Activated CD8-positive, alpha-beta memory T cell treated with anti-CD3 and anti-CD28 coated beads for 1 hour (primary cell): ENCODE data around the gene SLC38A3.
"Not testable (repeated sequence)": the region's sequence is repeated elsewhere in the genome, so short reads cannot be mapped to it uniquely, and the experiment has no call there.

ENCODE experiments used
- DNase-seq, 2 donors: peaks; one replicate each; pipeline ENCODE4 v3.0.0-alpha.2; 2020; ENCODE audit warnings: low read depth in 1 of 2; ENCODE audit errors: extremely low read depth in 1 of 2

SLC38A3 gene

GRCh38 chr3:50208677-50209344 lies 3.7 kb downstream of the SLC38A3 start:
- DNase-seq: no peak

DNA sequence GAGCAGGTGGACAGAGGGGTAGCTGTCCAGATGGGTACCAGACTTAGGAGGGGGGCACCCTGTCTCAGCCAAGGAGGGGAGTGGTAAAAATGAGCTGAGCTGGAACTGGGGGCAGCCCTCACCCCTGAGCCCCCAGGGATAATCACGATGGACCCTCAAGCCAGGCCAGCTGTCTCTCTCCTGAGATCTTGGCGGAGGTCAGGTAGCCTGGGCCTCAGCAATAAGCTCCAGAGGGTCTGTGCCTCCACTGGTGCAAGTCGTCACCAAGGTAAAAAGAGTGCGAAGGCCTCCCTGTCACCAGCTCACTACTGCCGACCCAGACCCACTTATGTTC lies 5.1 kb downstream of the SLC38A3 start:
- DNase-seq: no peak

- DNase-seq: no peak
Measured at GRCh38 chr3:50210510-50211367, 5.7 kb downstream of the SLC38A3 start.

DNA sequence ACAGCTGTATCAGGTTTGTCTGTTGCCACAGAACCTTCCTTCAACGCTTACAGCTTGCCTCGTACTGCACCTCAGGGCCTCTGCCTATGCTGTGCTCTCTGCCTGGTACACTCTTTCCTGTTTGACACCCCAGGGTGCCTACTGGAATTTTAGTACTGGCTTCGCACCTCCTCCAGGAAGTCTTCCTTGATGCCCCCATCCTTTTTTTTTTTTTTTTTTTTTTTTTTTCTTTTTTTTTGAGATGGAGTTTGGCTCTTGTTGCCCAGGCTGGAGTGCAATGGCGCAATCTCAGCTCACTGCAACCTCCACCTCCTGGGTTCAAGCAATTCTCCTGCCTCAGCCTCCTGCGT lies 6.3 kb downstream of the SLC38A3 start:
- DNase-seq: not testable (repeated sequence)

DNA sequence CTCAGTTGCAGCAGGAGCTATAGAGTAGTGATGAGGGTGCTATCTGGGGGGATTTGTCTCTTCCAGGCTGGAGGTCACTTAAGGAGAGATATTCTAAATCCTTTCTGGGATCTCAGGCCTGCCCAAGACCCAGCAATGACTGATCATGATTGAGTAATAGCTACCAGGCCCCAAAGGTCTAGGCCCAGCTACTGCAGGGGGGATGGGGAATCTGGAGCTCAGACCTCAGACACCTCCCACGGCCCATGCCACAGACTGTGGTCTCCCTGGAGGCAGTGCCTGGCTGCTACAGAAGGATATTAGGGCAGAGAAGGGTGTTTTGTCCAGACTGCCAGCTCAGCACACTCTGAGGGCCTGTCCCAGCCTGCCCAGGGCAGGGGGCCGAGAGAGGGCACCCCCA lies 6.9 kb downstream of the SLC38A3 start:
- no peak for DNase-seq

DNA sequence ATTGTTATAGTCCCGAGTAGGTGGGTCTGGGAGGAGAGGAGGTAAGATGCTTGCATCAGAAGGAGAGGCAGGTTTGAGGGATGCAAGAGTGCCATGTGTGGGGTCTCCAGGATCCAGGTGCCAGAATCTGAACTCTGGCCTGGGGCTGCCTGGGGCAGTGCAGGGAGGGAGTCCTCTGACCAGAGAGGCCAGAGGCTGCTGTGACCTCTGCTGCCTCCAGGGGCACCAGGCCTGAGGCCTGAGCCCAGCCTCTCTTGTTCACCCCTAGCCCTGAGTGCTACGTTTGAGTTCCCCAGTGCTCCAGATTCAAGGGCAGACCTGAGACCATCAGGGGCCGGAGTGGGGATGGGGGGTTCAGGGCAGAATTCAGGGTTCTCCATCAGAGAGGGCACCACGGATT lies 7.4 kb downstream of the SLC38A3 start:
- DNase-seq: no peak

DNA sequence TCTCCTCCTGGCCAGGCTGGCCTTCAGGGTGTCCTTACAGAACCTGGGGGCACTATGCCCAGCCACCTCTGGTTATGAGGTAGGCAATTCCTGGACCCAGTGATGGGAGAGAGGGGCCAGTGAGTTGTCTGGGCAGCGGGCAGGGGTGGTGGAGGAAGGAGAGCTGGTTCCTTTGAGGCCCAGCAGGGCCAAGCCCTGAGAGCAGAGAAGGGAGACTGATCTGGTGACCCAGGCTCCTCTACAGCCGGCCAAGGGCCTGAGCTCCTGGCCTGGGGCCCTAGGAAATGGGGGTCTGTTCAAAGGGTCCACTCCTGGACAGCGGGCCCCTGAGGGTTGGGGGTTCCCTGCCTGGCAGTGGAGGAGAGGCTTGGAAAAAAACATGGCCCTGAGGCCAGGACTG lies 7.9 kb downstream of the SLC38A3 start:
- no peak for DNase-seq

DNA sequence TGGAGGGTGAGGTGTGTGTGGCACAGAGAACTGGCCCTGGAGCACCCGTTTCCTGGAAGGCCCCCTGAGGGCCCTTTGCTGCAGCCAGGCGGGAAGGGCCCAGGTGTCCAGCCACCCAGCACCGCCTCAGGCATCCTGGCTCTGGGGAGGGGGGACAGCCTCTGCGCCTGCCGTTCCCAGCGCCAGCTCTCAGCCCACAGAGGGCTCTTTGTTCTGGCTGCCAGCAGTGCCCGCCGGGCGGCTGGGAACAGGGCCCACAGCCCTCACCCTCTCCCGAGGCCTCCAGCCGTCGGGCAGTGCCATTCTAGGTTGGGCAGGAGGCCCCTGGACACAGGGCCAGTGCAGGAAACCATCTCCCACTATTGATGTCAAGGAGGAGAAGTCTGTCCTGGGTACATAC lies 8.3 kb downstream of the SLC38A3 start:
- no peak for DNase-seq

DNA sequence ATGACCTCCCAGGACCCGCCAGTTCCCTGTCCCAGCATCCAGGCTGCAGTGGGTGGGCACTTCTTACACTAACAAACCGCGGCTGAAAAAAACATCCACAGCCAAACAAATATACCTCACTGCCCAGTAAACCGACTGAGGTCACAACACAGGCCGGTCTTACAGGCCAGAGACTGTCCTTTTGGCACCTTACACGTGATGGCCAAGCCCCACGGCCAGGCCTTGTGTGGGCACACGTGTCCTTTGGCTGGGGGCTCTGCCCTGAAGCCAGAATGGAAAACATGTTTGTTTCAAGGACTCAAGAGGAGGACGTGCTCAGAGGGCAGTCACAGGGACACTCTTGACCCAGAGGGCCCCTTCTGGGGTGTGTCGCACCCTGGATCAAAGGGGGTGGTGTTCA lies 9.8 kb downstream of the SLC38A3 start:
- no peak for DNase-seq

GRCh38 chr3:50215529-50215928 lies 10.5 kb downstream of the SLC38A3 start:
- DNase-seq: no peak

DNA sequence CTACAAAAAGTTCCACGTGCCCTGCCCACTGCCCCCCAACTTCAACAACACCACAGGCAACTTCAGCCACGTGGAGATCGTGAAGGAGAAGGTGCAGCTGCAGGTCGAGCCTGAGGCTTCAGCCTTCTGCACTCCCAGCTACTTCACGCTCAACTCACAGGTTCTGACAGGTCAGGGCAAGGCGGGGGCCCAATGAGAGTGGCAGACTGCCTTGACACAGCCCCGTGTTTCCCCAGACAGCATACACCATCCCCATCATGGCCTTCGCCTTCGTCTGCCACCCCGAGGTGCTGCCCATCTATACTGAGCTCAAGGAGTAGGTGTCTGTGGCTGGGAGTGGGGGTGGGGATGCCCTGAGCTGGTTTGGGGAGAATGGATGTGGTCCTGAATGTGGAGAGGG lies 12.6 kb downstream of the SLC38A3 start:
- DNase-seq: no peak

DNA sequence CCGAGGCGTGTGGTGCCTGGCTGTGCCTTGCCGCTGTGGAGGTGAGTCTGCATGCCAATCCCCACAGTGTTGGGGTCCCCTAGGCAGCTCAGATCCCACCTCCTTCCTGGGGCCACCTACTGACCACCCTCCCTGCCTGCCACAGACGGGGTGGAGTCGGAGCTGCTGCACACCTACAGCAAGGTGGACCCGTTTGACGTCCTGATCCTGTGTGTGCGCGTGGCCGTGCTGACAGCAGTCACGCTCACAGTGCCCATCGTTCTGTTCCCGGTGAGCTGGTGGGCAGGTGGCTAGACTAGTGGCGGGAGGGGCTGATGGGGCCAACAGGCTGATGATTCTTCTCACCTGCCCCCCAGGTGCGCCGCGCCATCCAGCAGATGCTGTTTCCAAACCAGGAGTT lies 13.4 kb downstream of the SLC38A3 start:
- no peak for DNase-seq

- no peak for DNase-seq
Measured at GRCh38 chr3:50219285-50219684, 14.2 kb downstream of the SLC38A3 start.

DNA sequence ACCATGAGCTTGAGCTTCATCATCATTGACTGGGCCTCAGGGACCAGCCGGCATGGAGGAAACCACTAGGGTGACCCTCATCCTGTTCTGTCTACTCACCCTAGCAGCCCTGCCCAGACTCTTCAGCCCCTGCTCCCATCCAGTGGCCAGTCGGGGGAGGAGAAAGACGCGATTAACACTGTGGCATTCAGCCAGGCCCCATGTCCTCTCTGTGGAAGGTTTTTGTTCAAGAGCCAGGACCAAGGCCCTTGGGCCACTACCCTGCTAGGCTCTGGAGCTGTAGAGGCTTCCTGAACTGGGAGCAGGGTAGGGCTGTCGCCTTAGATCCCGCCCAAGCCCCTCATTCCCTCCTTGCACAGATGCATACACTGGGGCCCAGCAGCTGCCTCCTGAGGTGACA lies 15.0 kb downstream of the SLC38A3 start:
- no peak for DNase-seq

DNA sequence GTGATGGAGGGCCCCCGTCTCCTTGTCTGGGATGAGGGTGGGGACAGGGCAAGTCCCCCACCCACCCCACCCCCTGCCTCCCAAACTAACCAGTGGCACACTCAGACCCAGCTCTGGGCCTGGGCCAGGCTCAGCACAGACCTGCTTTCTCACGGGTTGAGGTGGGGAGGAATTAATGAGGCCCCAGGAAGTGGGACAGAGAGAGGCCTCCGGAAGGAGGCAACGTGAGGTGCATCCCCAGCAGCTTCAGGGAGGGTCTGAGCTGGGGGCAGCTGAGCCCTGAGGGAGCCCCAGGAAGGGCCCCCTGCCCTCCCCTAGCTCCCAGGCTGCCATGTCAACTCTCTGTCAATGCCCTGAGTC lies 16.0 kb downstream of the SLC38A3 start:
- DNase-seq: no peak

- no peak for DNase-seq
Measured at GRCh38 chr3:50221411-50222168, 16.5 kb downstream of the SLC38A3 start.

- DNase-seq: no peak
Measured at GRCh38 chr3:50222169-50222528, 17.1 kb downstream of the SLC38A3 start.

DNA sequence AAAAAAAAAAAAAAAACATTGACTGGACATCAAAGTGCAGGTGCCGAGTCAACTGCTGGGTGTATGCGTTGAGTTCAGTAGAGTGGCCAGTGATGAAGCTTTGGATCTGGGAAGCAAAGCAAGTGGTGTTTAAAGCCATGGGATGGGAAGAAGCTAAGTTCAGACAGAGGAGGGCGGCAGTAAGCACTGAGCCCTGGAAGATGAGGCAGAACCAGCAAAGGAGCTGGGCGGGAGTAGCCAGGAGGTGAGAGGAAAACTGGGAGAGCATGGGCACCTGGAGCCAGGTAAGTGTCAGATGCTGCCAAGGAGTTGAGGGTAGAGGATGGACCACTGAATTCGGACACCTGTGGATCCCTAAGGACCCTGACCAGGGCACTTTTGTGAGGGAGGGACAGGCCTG lies 19.6 kb downstream of the SLC38A3 start:
- DNase-seq: no peak

GRCh38 chr3:50226888-50227389 lies 21.9 kb downstream of the SLC38A3 start:
- DNase-seq: no peak

DNA sequence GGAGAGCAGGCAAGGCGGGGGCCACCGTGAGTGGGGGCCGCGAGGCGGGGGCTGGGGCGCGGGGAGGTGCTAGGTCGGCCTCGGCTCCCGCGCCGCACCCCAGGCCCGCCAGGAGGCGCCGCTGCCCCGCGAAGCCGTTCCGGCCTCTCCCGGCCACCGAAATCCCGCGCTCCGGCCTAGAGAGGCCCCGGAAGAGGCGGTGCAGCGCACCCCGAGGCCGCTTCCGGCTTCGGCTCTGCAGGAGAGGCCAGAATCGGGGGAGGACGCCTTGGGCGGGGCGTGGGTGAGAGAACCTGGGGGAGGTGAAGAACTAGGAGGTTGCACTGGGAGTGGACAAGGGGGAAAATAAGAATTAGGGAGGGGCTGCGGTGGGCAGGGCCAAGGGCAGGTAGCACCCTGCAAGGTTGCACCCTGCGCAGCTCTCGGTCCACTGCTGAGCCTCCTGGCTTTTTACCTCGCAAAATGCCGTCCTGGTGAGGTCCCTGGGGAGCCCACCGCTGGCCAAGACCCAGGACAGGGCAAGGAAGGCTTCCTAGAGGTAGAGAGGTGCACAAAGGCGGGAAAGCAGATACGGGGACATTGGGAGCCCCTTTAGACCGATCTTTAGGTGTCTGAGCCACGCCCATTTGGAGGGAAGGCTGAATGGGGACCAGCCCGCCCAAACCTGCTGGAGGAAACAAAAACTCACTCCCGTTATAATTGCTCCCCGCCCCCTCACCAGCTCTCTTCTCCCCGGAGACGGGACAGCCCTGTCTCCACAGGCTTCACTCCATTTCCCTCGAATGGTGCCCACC lies 22.5 kb downstream of the SLC38A3 start:
- DNase-seq: peak; percentile 68 to 87

DNA sequence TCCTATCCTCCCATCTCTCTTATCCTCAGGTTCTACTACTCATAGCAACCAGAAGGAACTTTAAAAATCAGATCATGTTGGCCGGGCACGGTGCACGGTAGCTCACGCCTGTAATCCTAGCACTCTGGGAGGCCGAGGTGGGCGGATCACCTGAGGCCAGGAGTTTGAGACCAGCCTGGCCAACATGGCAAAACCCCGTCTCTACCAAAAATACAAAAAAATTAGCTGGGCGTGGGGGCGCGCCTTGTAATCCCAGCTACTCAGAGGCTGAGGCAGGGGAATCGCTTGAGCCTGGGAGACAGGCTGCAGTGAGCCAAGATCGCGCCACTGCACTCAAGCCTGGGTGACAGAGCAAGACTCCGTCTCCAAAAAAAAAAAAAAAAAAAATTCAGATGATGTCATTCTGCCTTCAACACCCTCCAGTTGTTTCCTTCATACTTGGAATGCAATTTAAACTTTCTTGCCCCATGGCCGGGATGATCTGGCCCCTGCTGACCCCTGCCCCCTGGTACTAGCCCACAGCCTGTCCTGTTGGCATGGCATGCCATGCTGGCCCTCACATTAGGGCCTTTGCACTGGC lies 23.2 kb downstream of the SLC38A3 start:
- DNase-seq: not testable (repeated sequence)
